Stomach (tissue), 9 donors: ENCODE measurements around the gene ATP8A2. TPM values are rescaled to one million over a fixed set of nuclear protein-coding genes. Genes with fewer than 3 reads are reported as not detected.

Source experiments
- DNase-seq, 2 donors: peaks; one replicate each; pipeline versions ENCODE4 v3.0.0 to v3.0.0-alpha.2; 2013 to 2019
- H3K27ac ChIP-seq, 5 donors: fragments of 200-600 bp in 4 of 5; sonication (generic) in 4 of 5; one replicate each; pipeline ENCODE4 v1.5.1; 2013 to 2019; ENCODE audit warnings: mild to moderate bottlenecking in 1 of 5, moderate library complexity in 1 of 5
- H3K27me3 ChIP-seq, 3 donors: fragments of 200-600 bp; sonication (generic); one replicate each; pipeline ENCODE4 v1.5.1; 2017 to 2019; ENCODE audit warnings: mixed run types in 1 of 3
- H3K36me3 ChIP-seq, 4 donors: fragments of 200-600 bp; sonication (generic); 1 replicate in 3 of 4; 2 replicates in 1 of 4; pipeline ENCODE4 v1.5.1; 2016 to 2019
- H3K4me1 ChIP-seq, 4 donors: fragments of 200-600 bp; sonication (generic); one replicate each; pipeline ENCODE4 v1.5.1; 2016 to 2019
- H3K4me3 ChIP-seq, 4 donors: fragments of 200-600 bp; sonication (generic) in 3 of 4; one replicate each; pipeline ENCODE4 v1.5.1; 2016 to 2019; ENCODE audit warnings: mild to moderate bottlenecking in 1 of 4
- H3K9me3 ChIP-seq, 4 donors: fragments of 200-600 bp; sonication (generic); one replicate each; pipeline ENCODE4 v1.5.1; 2016 to 2019
- EP300 ChIP-seq: sonication (generic); formaldehyde crosslinking; IDR thresholded peaks from one replicate; pipeline ENCODE4 v1.6.1; 2017; ENCODE audit warnings: antibody characterized with exemption
- POLR2A ChIP-seq, 4 donors: fragments of 450-650 bp; IDR thresholded peaks; one replicate each; pipeline ENCODE4 v1.6.1; 2016; ENCODE audit warnings: antibody characterized with exemption in 4 of 4, control low read depth in 2 of 4, mild to moderate bottlenecking in 1 of 4, moderate library complexity in 1 of 4
- POLR2AphosphoS5 ChIP-seq, 3 donors: sonication (generic); formaldehyde crosslinking; IDR thresholded peaks; one replicate each; pipeline ENCODE4 v1.6.1; 2016; ENCODE audit warnings: antibody characterized with exemption in 3 of 3
- WGBS, 5 donors: extraction: QIAGEN DNeasy Blood & Tissue Kit in 3 of 5; methylation state at CpG; one replicate each; pipeline versions ENCODE4 v1.1.5 to v1.1.7; 2013 to 2018; 5-methylcytosine and 5-hydroxymethylcytosine counted together
- intact Hi-C: fragments of 100-400 bp; cut with DNase I; formaldehyde crosslinking; loops from one replicate; pipeline ENCODE4 v1.15.1; 2023; ENCODE audit warnings: low total_unique reads
- polyA plus RNA-seq, 3 donors: library from polyadenylated mRNA; stranded (reverse); fragments of 200-250 nt; gene quantifications; one replicate each; pipeline ENCODE4 v1.2.3, GENCODE V29; 2013
- total RNA-seq, 5 donors: library from RNA; depleted of rRNA; stranded (reverse); fragments of >200 nt; gene quantifications; one replicate each; pipeline versions ENCODE4 v1.1.0 to v1.2.3, GENCODE V29; 2014 to 2016
- TF ChIP-seq, protein P1 (sequence below), 7 experiments: fragments of 450-650 bp in 4 of 7; fragments of 200-600 bp in 3 of 7; sonication (generic) in 3 of 7; IDR thresholded peaks; one replicate each; pipeline ENCODE4 v1.5.1; 2016 to 2019; ENCODE audit warnings: antibody characterized with exemption in 7 of 7, control low read depth in 2 of 7, mild to moderate bottlenecking in 1 of 7
- donor health status: healthy with polysubstance abuse.
- donor health status: Bipolar disorder and iron deficiency.
- donor health status: healthy.

The ATP8A2 gene
- total and polyA plus RNA-seq, 8 donors = 0.12 to 3.5 (median 0.20) TPM; not detected in 3

- no peaks in the 10 kb centered on the region for H3K9me3 ChIP-seq
- peak in 1 of 2 donors; percentile 15 for DNase-seq
- TF ChIP-seq POLR2AphosphoS5 (IDR thresholded peaks at IDR 0.05) = no peak
- no peak for TF ChIP-seq POLR2A (IDR thresholded peaks at IDR 0.05)
- no peak for TF ChIP-seq EP300
- TF ChIP-seq, protein P1, sequence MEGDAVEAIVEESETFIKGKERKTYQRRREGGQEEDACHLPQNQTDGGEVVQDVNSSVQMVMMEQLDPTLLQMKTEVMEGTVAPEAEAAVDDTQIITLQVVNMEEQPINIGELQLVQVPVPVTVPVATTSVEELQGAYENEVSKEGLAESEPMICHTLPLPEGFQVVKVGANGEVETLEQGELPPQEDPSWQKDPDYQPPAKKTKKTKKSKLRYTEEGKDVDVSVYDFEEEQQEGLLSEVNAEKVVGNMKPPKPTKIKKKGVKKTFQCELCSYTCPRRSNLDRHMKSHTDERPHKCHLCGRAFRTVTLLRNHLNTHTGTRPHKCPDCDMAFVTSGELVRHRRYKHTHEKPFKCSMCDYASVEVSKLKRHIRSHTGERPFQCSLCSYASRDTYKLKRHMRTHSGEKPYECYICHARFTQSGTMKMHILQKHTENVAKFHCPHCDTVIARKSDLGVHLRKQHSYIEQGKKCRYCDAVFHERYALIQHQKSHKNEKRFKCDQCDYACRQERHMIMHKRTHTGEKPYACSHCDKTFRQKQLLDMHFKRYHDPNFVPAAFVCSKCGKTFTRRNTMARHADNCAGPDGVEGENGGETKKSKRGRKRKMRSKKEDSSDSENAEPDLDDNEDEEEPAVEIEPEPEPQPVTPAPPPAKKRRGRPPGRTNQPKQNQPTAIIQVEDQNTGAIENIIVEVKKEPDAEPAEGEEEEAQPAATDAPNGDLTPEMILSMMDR (IDR thresholded peaks at IDR 0.05) = no peak
- WGBS, 5 donors = 46 to 71% (median 57%) methylated on average over 1 of the region's 1 CpG
- H3K36me3 ChIP-seq = no peaks in the 10 kb centered on the region
- no peaks in the 10 kb centered on the region for H3K27me3 ChIP-seq
- H3K4me3 ChIP-seq = no peak overlapping the region
- intact Hi-C loops = no loop called here
- H3K4me1 ChIP-seq = no peaks in the 10 kb centered on the region
- H3K27ac ChIP-seq = no peak overlapping the region
These were observed 244.9 kb downstream of the ATP8A2 start for GRCh38 chr13:25616674-25617073.

DNA sequence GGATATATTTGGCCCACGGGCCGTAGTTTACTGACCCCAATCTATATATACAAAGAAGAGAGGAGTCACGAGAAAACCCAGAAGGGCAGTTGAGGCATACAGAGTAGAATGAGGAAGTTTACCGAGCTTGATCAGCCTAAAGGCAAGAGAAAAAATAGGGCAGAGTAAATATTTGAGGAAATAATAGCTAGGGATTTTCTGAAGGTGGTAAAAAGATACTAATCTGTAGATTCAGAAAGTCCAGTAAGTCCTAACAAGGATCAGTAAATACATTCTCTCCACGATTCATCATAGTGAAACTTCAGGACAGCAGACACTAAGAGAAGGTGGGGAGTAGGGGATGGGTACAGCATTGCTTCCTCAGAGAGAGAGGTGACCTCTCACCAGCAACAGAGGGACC is 248.1 kb downstream of the ATP8A2 start:
- no peak for DNase-seq
- no peaks in the 10 kb centered on the region for H3K27me3 ChIP-seq
- H3K36me3 ChIP-seq = no peaks in the 10 kb centered on the region
- H3K4me3 ChIP-seq = no peak overlapping the region
- TF ChIP-seq POLR2A (IDR thresholded peaks at IDR 0.05) = no peak
- TF ChIP-seq, protein P1 (IDR thresholded peaks at IDR 0.05) = no peak
- no peak for TF ChIP-seq EP300
- no peak for TF ChIP-seq POLR2AphosphoS5 (IDR thresholded peaks at IDR 0.05)
- H3K4me1 ChIP-seq = no peaks in the 10 kb centered on the region
- H3K9me3 ChIP-seq = no peaks in the 10 kb centered on the region
- no peak overlapping the region for H3K27ac ChIP-seq
- intact Hi-C loops = no loop called here
- 24 to 54% (median 41%) methylated on average over 5 of the region's 5 CpGs for WGBS, 5 donors

DNA sequence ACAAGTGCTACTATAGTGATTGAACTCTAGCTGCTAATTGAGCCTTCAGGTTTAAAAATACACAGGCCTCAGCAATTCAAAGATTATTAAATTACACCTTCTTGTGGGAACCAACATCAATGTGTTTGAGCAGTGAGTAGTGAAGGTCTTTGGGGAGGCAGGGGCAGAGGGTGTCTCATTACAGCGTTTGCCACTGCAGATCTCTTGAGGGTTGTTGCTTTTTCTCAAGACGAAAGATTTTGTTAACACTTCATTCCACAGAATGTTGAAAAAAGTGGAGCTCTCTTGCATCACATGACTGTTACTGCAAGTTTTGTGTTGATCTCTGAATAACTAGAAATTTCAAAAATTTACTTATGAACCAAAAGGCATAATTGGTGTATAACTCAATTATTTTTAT is 253.6 kb downstream of the ATP8A2 start:
- TF ChIP-seq POLR2A (IDR thresholded peaks at IDR 0.05) = no peak
- no peak for TF ChIP-seq EP300
- TF ChIP-seq POLR2AphosphoS5 (IDR thresholded peaks at IDR 0.05) = no peak
- TF ChIP-seq, protein P1 (IDR thresholded peaks at IDR 0.05) = no peak
- H3K27ac ChIP-seq = no peak overlapping the region
- peaks cover 0 to 6% (median 2%) of the 10 kb centered on the region in 4 donors for H3K9me3 ChIP-seq
- H3K36me3 ChIP-seq = no peaks in the 10 kb centered on the region
- H3K4me1 ChIP-seq = no peaks in the 10 kb centered on the region
- no peaks in the 10 kb centered on the region for H3K27me3 ChIP-seq
- 70 to 86% (median 78%) methylated on average over 2 of the region's 2 CpGs for WGBS, 5 donors
- intact Hi-C loops = no loop called here
- no peak for DNase-seq
- H3K4me3 ChIP-seq = no peak overlapping the region

DNA sequence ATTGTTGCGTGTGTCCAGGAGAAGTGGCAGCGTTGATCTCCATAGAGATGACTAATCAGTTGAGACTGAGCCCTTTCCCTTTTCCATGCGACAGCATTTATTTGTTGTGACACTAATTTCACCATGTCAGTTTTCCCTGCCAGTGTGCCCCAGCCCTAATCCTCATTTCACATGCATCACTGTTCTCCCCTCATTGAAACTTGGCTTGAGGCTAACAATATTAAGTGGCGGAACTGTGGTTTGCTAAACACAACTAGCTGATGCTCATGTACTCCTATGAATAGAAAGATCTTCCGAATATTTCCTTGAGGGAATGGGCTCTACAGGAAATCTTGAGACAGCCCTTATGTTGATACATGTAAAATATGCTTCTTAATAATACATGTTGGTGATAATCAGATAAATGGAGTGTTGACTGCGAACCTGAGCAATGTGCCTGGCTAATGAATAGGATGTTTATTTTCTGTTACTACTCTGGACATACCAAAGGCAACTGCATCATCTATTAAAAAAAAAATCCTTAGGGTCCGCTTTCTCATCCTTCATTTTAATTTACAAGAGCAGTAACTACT is 258.6 kb downstream of the ATP8A2 start:
- H3K36me3 ChIP-seq = no peaks in the 10 kb centered on the region
- H3K27ac ChIP-seq = no peak overlapping the region
- H3K4me1 ChIP-seq = no peaks in the 10 kb centered on the region
- TF ChIP-seq POLR2A (IDR thresholded peaks at IDR 0.05) = no peak
- H3K4me3 ChIP-seq = no peak overlapping the region
- H3K27me3 ChIP-seq = no peaks in the 10 kb centered on the region
- H3K9me3 ChIP-seq = peaks cover 0 to 6% (median 2%) of the 10 kb centered on the region in 4 donors
- peak in 1 of 2 donors; percentile 3 for DNase-seq
- 86 to 93% (median 90%) methylated on average over 7 of the region's 7 CpGs for WGBS, 5 donors
- intact Hi-C loops = no loop called here

DNA sequence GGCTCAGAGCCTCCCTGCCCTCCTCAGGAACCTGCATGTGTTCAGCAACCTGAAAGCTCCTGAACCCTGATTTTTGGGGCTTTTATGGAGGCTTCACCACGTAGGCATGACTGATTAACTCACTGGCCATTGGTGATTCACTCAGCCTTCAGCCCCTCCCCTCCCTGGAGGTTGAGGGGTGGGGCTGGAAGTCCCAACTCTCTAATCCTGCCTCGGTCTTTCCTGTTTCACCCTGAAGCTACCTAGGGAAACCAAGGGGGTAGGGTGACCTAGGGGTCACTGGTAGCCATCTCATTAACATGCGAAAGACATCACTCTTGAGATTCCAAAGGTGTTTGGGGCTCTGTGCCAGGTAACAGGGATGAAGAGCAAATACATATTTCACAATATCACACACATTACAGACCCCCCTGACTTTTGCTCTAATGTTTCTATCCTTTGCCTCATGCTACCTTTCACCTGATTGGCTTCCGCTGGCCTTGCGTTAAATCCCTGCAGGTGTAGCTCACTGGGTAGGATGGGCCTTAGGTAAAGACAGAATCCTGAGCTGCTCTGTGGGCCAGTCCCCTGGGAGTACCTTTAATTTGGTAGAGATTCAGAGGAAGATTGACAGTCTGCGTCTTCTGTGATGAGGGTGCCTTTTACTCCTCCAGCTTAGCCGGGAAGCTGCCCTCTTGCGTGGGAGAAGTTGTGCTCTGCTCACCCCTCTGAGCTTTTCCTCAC is 260.6 kb downstream of the ATP8A2 start:
- no peak overlapping the region for H3K27ac ChIP-seq
- H3K9me3 ChIP-seq = no peaks in the 10 kb centered on the region
- intact Hi-C loops = no loop called here
- WGBS, 5 donors = 71 to 85% (median 78%) methylated on average over 8 of the region's 8 CpGs
- H3K36me3 ChIP-seq = no peaks in the 10 kb centered on the region
- H3K4me1 ChIP-seq = no peaks in the 10 kb centered on the region
- no peak overlapping the region for H3K4me3 ChIP-seq
- no peak for DNase-seq
- TF ChIP-seq POLR2A (IDR thresholded peaks at IDR 0.05) (no peak), POLR2AphosphoS5 (IDR thresholded peaks at IDR 0.05) (no peak), EP300 (no peak)
- TF ChIP-seq, protein P1 (IDR thresholded peaks at IDR 0.05) = no peak
- no peaks in the 10 kb centered on the region for H3K27me3 ChIP-seq
